Inflammatory macrophage (primary cell): ENCODE data around the gene ADSS1.

ENCODE experiments used
- DNase-seq, 2 donors: peaks; one replicate each; pipeline ENCODE4 v3.0.0-alpha.2; 2020 to 2022

ADSS1 gene

GRCh38 chr14:104700225-104700651 lies 23.8 kb upstream of the ADSS1 start:
- no peak for DNase-seq

GRCh38 chr14:104700747-104701217 lies 23.2 kb upstream of the ADSS1 start:
- DNase-seq = no peak

GRCh38 chr14:104701383-104702076 lies 22.5 kb upstream of the ADSS1 start:
- no peak for DNase-seq

GRCh38 chr14:104702106-104702505 lies 21.9 kb upstream of the ADSS1 start:
- DNase-seq = no peak

GRCh38 chr14:104702673-104703072 lies 21.4 kb upstream of the ADSS1 start:
- DNase-seq = no peak

- no peak for DNase-seq
These were observed 20.8 kb upstream of the ADSS1 start for GRCh38 chr14:104703269-104703668.

GRCh38 chr14:104704252-104704651 lies 19.8 kb upstream of the ADSS1 start:
- DNase-seq = no peak

GRCh38 chr14:104705340-104706047 lies 18.5 kb upstream of the ADSS1 start:
- no peak for DNase-seq

GRCh38 chr14:104706733-104707607 lies 17.1 kb upstream of the ADSS1 start:
- DNase-seq = no peak

- no peak for DNase-seq
These were observed 16.1 kb upstream of the ADSS1 start for GRCh38 chr14:104707608-104708595.

GRCh38 chr14:104708606-104709268 lies 15.3 kb upstream of the ADSS1 start:
- DNase-seq = peak; percentile 54 to 68

GRCh38 chr14:104709387-104710039 lies 14.5 kb upstream of the ADSS1 start:
- no peak for DNase-seq

GRCh38 chr14:104710071-104710735 lies 13.8 kb upstream of the ADSS1 start:
- no peak for DNase-seq

GRCh38 chr14:104712881-104713734 lies 10.9 kb upstream of the ADSS1 start:
- no peak for DNase-seq

- no peak for DNase-seq
These were observed 10.0 kb upstream of the ADSS1 start for GRCh38 chr14:104714066-104714465.

- DNase-seq = no peak
These were observed 9.3 kb upstream of the ADSS1 start for GRCh38 chr14:104714681-104715080.

- DNase-seq = no peak
These were observed 8.6 kb upstream of the ADSS1 start for GRCh38 chr14:104715416-104715815.

GRCh38 chr14:104715871-104716270 lies 8.2 kb upstream of the ADSS1 start:
- DNase-seq = no peak

GRCh38 chr14:104717137-104717536 lies 6.9 kb upstream of the ADSS1 start:
- no peak for DNase-seq
